Fibroblast of skin of left quadriceps (primary cell): ENCODE measurements around the gene ANKLE2.
"Not testable (repeated sequence)": the region's sequence is repeated elsewhere in the genome, so short reads cannot be mapped to it uniquely, and the experiment has no call there.

Experiments used
- DNase-seq, 2 experiments: peaks; one replicate each; pipeline ENCODE4 v3.0.0-alpha.2; 2013; ENCODE audit warnings: low read depth in 2 of 2

Gene ANKLE2

GRCh38 chr12:132761032-132761920, at the start of gene ANKLE2:
ANKLE2 (minus strand) TSS chr12:132761832; CDS start chr12:132761798, 34 bp downstream.
- DNase-seq = peak in 1 of 2 experiments; percentile 20

GRCh38 chr12:132809391-132809790, 47.8 kb upstream of the ANKLE2 start:
- not testable (repeated sequence) for DNase-seq

- DNase-seq = no peak
Observed at GRCh38 chr12:132807295-132808092, 45.9 kb upstream of the ANKLE2 start.

GRCh38 chr12:132806857-132807256, 45.2 kb upstream of the ANKLE2 start:
- no peak for DNase-seq

GRCh38 chr12:132804426-132804861, 42.8 kb upstream of the ANKLE2 start:
- DNase-seq = no peak

GRCh38 chr12:132803888-132804287, 42.3 kb upstream of the ANKLE2 start:
- no peak for DNase-seq

- no peak for DNase-seq
Observed at GRCh38 chr12:132803125-132803524, 41.5 kb upstream of the ANKLE2 start.

GRCh38 chr12:132801741-132802140, 40.1 kb upstream of the ANKLE2 start:
- DNase-seq = no peak

GRCh38 chr12:132798836-132799235, 37.2 kb upstream of the ANKLE2 start:
- DNase-seq = no peak

- DNase-seq = no peak
Observed at GRCh38 chr12:132797820-132798570, 36.4 kb upstream of the ANKLE2 start.

- DNase-seq = no peak
Observed at GRCh38 chr12:132795847-132796246, 34.2 kb upstream of the ANKLE2 start.

- DNase-seq = not testable (repeated sequence)
Observed at GRCh38 chr12:132791940-132792339, 30.3 kb upstream of the ANKLE2 start.

- DNase-seq = no peak
Observed at GRCh38 chr12:132789099-132789471, 27.5 kb upstream of the ANKLE2 start.

GRCh38 chr12:132788375-132789098, 26.9 kb upstream of the ANKLE2 start:
- no peak for DNase-seq

- no peak for DNase-seq
Observed at GRCh38 chr12:132787877-132788276, 26.2 kb upstream of the ANKLE2 start.

- DNase-seq = no peak
Observed at GRCh38 chr12:132786192-132786591, 24.6 kb upstream of the ANKLE2 start.

- DNase-seq = no peak
Observed at GRCh38 chr12:132784580-132784979, 22.9 kb upstream of the ANKLE2 start.

GRCh38 chr12:132783917-132784531, 22.4 kb upstream of the ANKLE2 start:
- DNase-seq = no peak

- no peak for DNase-seq
Observed at GRCh38 chr12:132781938-132782337, 20.3 kb upstream of the ANKLE2 start.

- no peak for DNase-seq
Observed at GRCh38 chr12:132779781-132780353, 18.2 kb upstream of the ANKLE2 start.
